ENCODE results near the gene RADIL. TPM values are rescaled to one million over a fixed set of nuclear protein-coding genes. Genes with fewer than 3 reads are reported as not detected.

RADIL gene
- total RNA-seq, 1 experiment from 2014 or later: not detected

GRCh38 chr7:4798706-4799235 is 84.7 kb downstream of the RADIL start:
- no peak for DNase-seq (ENCODE audit: unreplicated experiment)
- H3K27ac Mint-ChIP-seq (ENCODE audit: low read depth, unreplicated experiment): no peak overlapping the region
- H3K36me3 Mint-ChIP-seq (ENCODE audit: insufficient read depth, unreplicated experiment): peaks cover 10% of the 10 kb centered on the region
- ChIA-PET POLR2A (interaction anchor here (1.4 kb wide), 1 partner anchor 23 kb away, joined by 3 read pairs; the partner anchor contains the start of gene AP5Z1), CTCF (interaction anchor here (0.6 to 3.4 kb wide), 8 partner anchors 13 to 490 kb away, joined by 3 to 24 read pairs (median 4); partner anchors contain the start of gene AP5Z1)
- intact Hi-C loops (cut with micrococcal nuclease): loop anchor here (1.0 kb wide), 1 partner anchor 287 kb away; no protein-coding TSS in a partner anchor
- H3K4me1 Mint-ChIP-seq (ENCODE audit: insufficient read depth, unreplicated experiment): no peaks in the 10 kb centered on the region
- no peaks in the 10 kb centered on the region for H3K27me3 Mint-ChIP-seq (ENCODE audit: insufficient read depth, unreplicated experiment)
- no TSS peak for BruUV-seq (replicated peaks)
- no peaks in the 10 kb centered on the region for H3K9me3 Mint-ChIP-seq (ENCODE audit: unreplicated experiment)
- no peak overlapping the region for H3K4me3 Mint-ChIP-seq (ENCODE audit: unreplicated experiment)
- TF ChIP-seq, protein P1, sequence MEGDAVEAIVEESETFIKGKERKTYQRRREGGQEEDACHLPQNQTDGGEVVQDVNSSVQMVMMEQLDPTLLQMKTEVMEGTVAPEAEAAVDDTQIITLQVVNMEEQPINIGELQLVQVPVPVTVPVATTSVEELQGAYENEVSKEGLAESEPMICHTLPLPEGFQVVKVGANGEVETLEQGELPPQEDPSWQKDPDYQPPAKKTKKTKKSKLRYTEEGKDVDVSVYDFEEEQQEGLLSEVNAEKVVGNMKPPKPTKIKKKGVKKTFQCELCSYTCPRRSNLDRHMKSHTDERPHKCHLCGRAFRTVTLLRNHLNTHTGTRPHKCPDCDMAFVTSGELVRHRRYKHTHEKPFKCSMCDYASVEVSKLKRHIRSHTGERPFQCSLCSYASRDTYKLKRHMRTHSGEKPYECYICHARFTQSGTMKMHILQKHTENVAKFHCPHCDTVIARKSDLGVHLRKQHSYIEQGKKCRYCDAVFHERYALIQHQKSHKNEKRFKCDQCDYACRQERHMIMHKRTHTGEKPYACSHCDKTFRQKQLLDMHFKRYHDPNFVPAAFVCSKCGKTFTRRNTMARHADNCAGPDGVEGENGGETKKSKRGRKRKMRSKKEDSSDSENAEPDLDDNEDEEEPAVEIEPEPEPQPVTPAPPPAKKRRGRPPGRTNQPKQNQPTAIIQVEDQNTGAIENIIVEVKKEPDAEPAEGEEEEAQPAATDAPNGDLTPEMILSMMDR (IDR thresholded peaks at IDR 0.05; ENCODE audit: unreplicated experiment): no peak

DNA sequence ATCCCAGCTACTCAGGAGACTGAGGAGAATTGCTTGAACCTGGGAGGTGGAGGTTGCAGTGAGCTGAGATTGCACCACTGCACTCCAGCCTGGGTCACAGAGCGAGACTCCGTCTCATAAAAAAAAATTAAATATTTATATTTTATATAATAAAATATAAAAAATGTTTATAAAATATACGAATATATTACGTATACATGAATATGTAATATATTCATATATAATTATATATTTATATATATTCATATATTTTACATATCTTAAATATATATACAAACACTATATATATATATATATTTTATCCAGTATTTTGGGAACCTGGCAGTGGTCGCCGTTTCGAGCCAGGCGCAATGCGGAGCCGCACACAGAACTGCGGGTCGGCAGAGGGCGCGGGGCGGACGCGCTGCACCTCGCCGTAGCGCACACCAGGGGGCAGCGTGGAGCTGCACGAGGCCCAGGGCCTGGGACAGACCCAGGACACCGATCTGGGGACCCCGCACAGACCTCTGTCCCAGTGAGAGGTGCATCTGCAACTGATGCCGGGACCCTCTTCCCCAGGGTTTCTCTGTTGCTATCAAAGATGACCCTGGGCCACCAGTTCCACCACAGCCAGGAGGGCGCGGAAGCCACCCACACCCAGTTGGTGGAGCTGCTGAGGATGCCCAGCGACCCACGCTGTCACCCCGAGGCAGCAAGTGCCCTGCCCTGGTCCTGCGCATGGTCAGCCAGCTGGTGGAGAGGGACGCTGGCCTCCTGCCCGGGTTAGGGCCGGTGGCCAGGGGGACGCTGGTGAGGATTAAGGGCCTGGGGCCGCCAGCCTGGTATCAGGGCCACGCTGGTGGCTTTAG is 85.4 kb downstream of the RADIL start:
- H3K27me3 Mint-ChIP-seq (ENCODE audit: insufficient read depth, unreplicated experiment): no peaks in the 10 kb centered on the region
- intact Hi-C loops (cut with micrococcal nuclease): loop anchor here (1.0 kb wide), 1 partner anchor 287 kb away; no protein-coding TSS in a partner anchor
- no peak overlapping the region for H3K27ac Mint-ChIP-seq (ENCODE audit: low read depth, unreplicated experiment)
- ChIA-PET CTCF (interaction anchor here (0.7 to 3.4 kb wide), 9 partner anchors 13 to 490 kb away, joined by 3 to 24 read pairs (median 3); partner anchors contain the start of gene AP5Z1), POLR2A (interaction anchor here (0.5 to 1.4 kb wide), 2 partner anchors 23 to 254 kb away, joined by 3 read pairs; partner anchors contain the start of gene AP5Z1)
- peak; percentile 36 for DNase-seq (ENCODE audit: unreplicated experiment)
- TF ChIP-seq, protein P1 (IDR thresholded peaks at IDR 0.05; ENCODE audit: unreplicated experiment): peak; percentile 87
- H3K36me3 Mint-ChIP-seq (ENCODE audit: insufficient read depth, unreplicated experiment): peaks cover 10% of the 10 kb centered on the region
- no TSS peak for BruUV-seq (replicated peaks)
- no peak overlapping the region for H3K4me3 Mint-ChIP-seq (ENCODE audit: unreplicated experiment)
- no peaks in the 10 kb centered on the region for H3K9me3 Mint-ChIP-seq (ENCODE audit: unreplicated experiment)
- no peaks in the 10 kb centered on the region for H3K4me1 Mint-ChIP-seq (ENCODE audit: insufficient read depth, unreplicated experiment)

GRCh38 chr7:4796453-4796852 is 87.1 kb downstream of the RADIL start:
- Mint-ChIP-seq H3K4me3 (ENCODE audit: unreplicated experiment) (no peak overlapping the region), H3K4me1 (ENCODE audit: insufficient read depth, unreplicated experiment) (no peaks in the 10 kb centered on the region), H3K27ac (ENCODE audit: low read depth, unreplicated experiment) (no peak overlapping the region), H3K9me3 (ENCODE audit: unreplicated experiment) (no peaks in the 10 kb centered on the region), H3K36me3 (ENCODE audit: insufficient read depth, unreplicated experiment) (peaks cover 15% of the 10 kb centered on the region), H3K27me3 (ENCODE audit: insufficient read depth, unreplicated experiment) (no peaks in the 10 kb centered on the region)
- CTCF ChIA-PET: interaction anchor here (0.8 kb wide), 1 partner anchor 14 kb away, joined by 4 read pairs; no protein-coding TSS in a partner anchor
- POLR2A ChIA-PET: no interaction called here
- no peak for DNase-seq (ENCODE audit: unreplicated experiment)
- no TSS peak for BruUV-seq (replicated peaks)
- intact Hi-C loops (cut with micrococcal nuclease): no loop called here
- TF ChIP-seq, protein P1 (IDR thresholded peaks at IDR 0.05; ENCODE audit: unreplicated experiment): no peak

Measured in MCF 10A (cell line).